MCF 10A (cell line): ENCODE results near the gene PRUNE2. TPM values are rescaled to one million over a fixed set of nuclear protein-coding genes. Genes with fewer than 3 reads are reported as not detected.
"Not testable (repeated sequence)": the region's sequence is repeated elsewhere in the genome, so short reads cannot be mapped to it uniquely, and the experiment has no call there.

ENCODE experiments used
- Bru-seq: library from RNA; stranded (reverse); fragments of 400-500 nt; gene quantifications from one replicate; lab custom pipeline; 2021; lab: Mats Ljungman, UMichigan
- BruChase-seq, 2 experiments: library from RNA; stranded (reverse); fragments of 400-500 nt; gene quantifications; one replicate each; lab custom pipeline; 2021; lab: Mats Ljungman, UMichigan
- BruUV-seq: library from RNA; stranded (reverse); fragments of 400-500 nt; replicated peaks from 2 replicates; lab custom pipeline; 2021; lab: Mats Ljungman, UMichigan
- CTCF ChIA-PET: fragments of 300-600 bp; sonication (Branson Sonifier 250); formaldehyde crosslinking; extraction: SDS; loops from one replicate; lab custom pipeline; 2021; ENCODE audit warnings: antibody characterized with exemption, inconsistent platforms; lab: Yijun Ruan, JAX
- POLR2A ChIA-PET: fragments of 300-600, 350-650 bp; sonication (Branson Sonifier 250); formaldehyde crosslinking; extraction: SDS; loops from one replicate; lab custom pipeline; 2020; ENCODE audit warnings: antibody characterized with exemption, inconsistent platforms; lab: Yijun Ruan, JAX
- DNase-seq: peaks from one replicate; pipeline ENCODE4 v3.0.0-alpha.2; 2018; ENCODE audit not compliant: unreplicated experiment
- H3K27ac Mint-ChIP-seq: one replicate; pipeline ENCODE4 v1.8.0; 2022; ENCODE audit warnings: mild to moderate bottlenecking, low read depth, mixed read lengths; ENCODE audit not compliant: unreplicated experiment
- H3K27me3 Mint-ChIP-seq: one replicate; pipeline ENCODE4 v1.8.0; 2022; ENCODE audit warnings: mixed read lengths; ENCODE audit not compliant: insufficient read depth, unreplicated experiment
- H3K36me3 Mint-ChIP-seq: one replicate; pipeline ENCODE4 v1.8.0; 2022; ENCODE audit warnings: mild to moderate bottlenecking, moderate library complexity, mixed read lengths; ENCODE audit not compliant: insufficient read depth, unreplicated experiment
- H3K4me1 Mint-ChIP-seq: one replicate; pipeline ENCODE4 v1.8.0; 2022; ENCODE audit warnings: mixed read lengths; ENCODE audit not compliant: insufficient read depth, unreplicated experiment
- H3K4me3 Mint-ChIP-seq: one replicate; pipeline ENCODE4 v1.8.0; 2022; ENCODE audit warnings: mild to moderate bottlenecking, moderate library complexity, mixed read lengths; ENCODE audit not compliant: unreplicated experiment
- H3K9me3 Mint-ChIP-seq: one replicate; pipeline ENCODE4 v1.8.0; 2022; ENCODE audit warnings: mixed read lengths; ENCODE audit not compliant: unreplicated experiment
- intact Hi-C: fragments of 100-400 bp; cut with micrococcal nuclease; formaldehyde crosslinking; loops from 2 replicates; pipeline ENCODE4 v1.14.1; 2022
- long read RNA-seq: library from polyadenylated mRNA; stranded (forward); transcript quantifications from one replicate; pipeline ENCODE4 v2.0.0, GENCODE V29; 2022
- total RNA-seq: library from RNA; stranded (reverse); gene quantifications from 2 replicates; pipeline ENCODE4 v1.2.3, GENCODE V29; 2022
- TF ChIP-seq, protein P1 (sequence below): fragments of 200-600 bp; IDR thresholded peaks from one replicate; pipeline ENCODE4 v1.8.0; 2022; ENCODE audit warnings: antibody characterized with exemption, mild to moderate bottlenecking; ENCODE audit not compliant: unreplicated experiment

PRUNE2 gene, protein sequence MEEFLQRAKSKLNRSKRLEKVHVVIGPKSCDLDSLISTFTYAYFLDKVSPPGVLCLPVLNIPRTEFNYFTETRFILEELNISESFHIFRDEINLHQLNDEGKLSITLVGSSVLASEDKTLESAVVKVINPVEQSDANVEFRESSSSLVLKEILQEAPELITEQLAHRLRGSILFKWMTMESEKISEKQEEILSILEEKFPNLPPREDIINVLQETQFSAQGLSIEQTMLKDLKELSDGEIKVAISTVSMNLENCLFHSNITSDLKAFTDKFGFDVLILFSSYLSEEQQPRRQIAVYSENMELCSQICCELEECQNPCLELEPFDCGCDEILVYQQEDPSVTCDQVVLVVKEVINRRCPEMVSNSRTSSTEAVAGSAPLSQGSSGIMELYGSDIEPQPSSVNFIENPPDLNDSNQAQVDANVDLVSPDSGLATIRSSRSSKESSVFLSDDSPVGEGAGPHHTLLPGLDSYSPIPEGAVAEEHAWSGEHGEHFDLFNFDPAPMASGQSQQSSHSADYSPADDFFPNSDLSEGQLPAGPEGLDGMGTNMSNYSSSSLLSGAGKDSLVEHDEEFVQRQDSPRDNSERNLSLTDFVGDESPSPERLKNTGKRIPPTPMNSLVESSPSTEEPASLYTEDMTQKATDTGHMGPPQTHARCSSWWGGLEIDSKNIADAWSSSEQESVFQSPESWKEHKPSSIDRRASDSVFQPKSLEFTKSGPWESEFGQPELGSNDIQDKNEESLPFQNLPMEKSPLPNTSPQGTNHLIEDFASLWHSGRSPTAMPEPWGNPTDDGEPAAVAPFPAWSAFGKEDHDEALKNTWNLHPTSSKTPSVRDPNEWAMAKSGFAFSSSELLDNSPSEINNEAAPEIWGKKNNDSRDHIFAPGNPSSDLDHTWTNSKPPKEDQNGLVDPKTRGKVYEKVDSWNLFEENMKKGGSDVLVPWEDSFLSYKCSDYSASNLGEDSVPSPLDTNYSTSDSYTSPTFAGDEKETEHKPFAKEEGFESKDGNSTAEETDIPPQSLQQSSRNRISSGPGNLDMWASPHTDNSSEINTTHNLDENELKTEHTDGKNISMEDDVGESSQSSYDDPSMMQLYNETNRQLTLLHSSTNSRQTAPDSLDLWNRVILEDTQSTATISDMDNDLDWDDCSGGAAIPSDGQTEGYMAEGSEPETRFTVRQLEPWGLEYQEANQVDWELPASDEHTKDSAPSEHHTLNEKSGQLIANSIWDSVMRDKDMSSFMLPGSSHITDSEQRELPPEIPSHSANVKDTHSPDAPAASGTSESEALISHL (N-terminal part only)
- total RNA-seq (0.29 and 0.63 TPM in 2 replicates), Bru-seq, nascent RNA (percentile 11 among the genes with signal in this experiment), BruChase-seq, experiment 1, labeled RNA remaining after a 6-hour chase (percentile 10 among the genes with signal in this experiment), BruChase-seq, experiment 2, labeled RNA remaining after a 2-hour chase (percentile 9 among the genes with signal in this experiment)
- long read RNA-seq, partial matches to known transcripts, result 1 of 1 reads
- long read RNA-seq, other reads (novel, unspliced or antisense), result 0 of 1 reads

DNA sequence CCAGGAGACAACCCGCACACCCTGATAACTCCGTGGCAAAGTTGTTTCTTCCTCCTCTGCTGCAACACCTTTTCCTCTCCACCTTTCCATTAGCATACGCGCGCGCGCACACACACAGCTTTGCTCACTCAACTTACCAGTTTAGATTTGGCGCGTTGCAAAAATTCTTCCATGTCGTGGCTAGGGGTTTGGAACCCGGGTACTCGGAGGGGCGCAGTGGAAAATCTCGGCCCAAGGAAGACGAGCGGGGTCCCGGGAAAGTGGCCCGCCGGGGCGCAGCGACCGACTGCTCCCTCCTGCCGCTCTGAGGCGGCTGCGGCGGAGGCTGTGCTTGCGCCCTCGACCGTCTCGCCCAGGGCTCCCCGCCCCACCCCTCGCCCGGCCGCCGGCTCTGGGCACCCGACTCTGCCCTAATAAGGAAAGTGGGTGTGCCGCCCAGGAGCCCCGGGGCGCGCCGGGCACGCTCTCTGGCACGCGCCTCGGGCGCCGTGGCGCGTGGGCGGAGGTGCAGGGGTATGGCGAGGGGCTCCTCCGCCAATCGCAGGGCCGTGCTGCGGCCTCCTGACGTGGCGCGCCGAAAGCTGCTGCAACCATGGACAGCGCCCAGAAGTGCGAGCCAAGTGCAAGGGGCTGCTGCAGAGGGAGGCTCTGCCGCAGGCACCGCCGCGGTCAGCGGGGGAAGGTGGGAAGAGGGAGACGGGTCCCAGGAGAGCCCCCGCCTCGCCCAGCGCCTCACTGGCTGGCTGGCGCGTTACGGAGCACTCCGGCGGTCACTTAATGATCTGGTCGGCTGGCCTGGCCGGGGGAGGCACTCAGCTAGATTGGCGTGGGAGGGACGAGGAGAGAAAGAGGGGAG, at the start of gene PRUNE2:
Gene PRUNE2, minus strand, starts transcription at position 324 of the 856 bp plus-strand sequence. Its CDS starts 151 bp downstream, at position 173.
- H3K36me3 Mint-ChIP-seq, result no peaks in the 10 kb centered on the region
- intact Hi-C loops, result no loop called here
- TF ChIP-seq, protein P1, sequence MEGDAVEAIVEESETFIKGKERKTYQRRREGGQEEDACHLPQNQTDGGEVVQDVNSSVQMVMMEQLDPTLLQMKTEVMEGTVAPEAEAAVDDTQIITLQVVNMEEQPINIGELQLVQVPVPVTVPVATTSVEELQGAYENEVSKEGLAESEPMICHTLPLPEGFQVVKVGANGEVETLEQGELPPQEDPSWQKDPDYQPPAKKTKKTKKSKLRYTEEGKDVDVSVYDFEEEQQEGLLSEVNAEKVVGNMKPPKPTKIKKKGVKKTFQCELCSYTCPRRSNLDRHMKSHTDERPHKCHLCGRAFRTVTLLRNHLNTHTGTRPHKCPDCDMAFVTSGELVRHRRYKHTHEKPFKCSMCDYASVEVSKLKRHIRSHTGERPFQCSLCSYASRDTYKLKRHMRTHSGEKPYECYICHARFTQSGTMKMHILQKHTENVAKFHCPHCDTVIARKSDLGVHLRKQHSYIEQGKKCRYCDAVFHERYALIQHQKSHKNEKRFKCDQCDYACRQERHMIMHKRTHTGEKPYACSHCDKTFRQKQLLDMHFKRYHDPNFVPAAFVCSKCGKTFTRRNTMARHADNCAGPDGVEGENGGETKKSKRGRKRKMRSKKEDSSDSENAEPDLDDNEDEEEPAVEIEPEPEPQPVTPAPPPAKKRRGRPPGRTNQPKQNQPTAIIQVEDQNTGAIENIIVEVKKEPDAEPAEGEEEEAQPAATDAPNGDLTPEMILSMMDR, result no peak
- H3K4me1 Mint-ChIP-seq, result peaks cover 14% of the 10 kb centered on the region
- peak within 1 kb of the TSS; percentile 70 for H3K4me3 Mint-ChIP-seq
- H3K27ac Mint-ChIP-seq, result no peak within 1 kb of the TSS
- POLR2A ChIA-PET, result interaction anchor here (0.6 to 0.8 kb wide), 5 partner anchors 10 to 148 kb away, joined by 3 to 5 read pairs (median 3); no protein-coding TSS in a partner anchor
- CTCF ChIA-PET, result interaction anchor here (0.6 to 1.0 kb wide), 2 partner anchors 26 to 97 kb away, joined by 3 read pairs; no protein-coding TSS in a partner anchor
- peaks cover 38% of the 10 kb centered on the region for H3K27me3 Mint-ChIP-seq
- no TSS peak for BruUV-seq
- no peaks in the 10 kb centered on the region for H3K9me3 Mint-ChIP-seq
- DNase-seq, result peak; percentile 75

DNA sequence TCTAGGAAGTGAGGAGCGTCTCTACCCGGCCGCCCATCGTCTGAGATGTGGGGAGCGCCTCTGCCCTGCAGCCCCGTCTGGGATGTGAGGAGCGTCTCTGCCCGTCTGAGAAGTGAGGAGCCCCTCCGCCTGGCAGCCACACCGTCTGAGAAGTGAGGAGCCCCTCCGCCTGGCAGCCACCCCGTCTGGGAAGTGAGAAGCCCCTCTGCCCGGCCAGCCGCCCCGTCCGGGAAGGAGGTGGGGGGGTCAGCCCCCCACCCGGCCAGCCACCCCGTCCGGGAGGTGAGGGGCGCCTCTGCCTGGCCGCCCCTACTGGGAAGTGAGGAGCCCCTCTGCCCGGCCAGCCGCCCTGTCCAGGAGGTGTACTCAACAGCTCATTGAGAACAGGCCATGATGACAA, 49.5 kb upstream of the PRUNE2 start:
- H3K36me3 Mint-ChIP-seq, DNase-seq, H3K4me3 Mint-ChIP-seq: not testable (repeated sequence)

DNA sequence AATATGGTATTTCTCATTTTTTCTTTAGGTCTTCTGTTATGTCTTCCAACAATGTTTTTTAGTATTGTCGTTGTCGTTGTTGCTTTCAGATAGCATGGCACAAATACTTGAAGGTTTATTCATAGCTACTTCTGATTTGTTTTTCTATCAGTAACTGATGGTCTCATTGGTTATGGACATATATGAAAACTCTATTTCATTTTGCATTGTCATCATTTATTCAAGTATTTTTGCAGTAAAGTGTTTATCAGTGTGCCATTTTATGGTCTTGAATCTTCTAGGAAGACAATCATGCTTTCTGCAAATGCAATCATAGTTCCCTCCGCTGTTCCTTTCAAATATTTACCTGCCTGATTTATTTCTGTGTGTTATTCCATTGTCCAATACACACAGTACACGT, 44.0 kb upstream of the PRUNE2 start:
- no peaks in the 10 kb centered on the region for H3K36me3 Mint-ChIP-seq
- no peaks in the 10 kb centered on the region for H3K9me3 Mint-ChIP-seq
- intact Hi-C loops, result no loop called here
- no peak overlapping the region for H3K27ac Mint-ChIP-seq
- CTCF ChIA-PET, result no interaction called here
- TF ChIP-seq, protein P1, result no peak
- no peaks in the 10 kb centered on the region for H3K4me1 Mint-ChIP-seq
- POLR2A ChIA-PET, result no interaction called here
- BruUV-seq, result no TSS peak
- H3K27me3 Mint-ChIP-seq, result peaks cover 37% of the 10 kb centered on the region
- H3K4me3 Mint-ChIP-seq, result no peak overlapping the region
- no peak for DNase-seq

More for the DNA sequence above, 49.5 kb upstream of the PRUNE2 start:
- H3K4me1 Mint-ChIP-seq, POLR2A ChIA-PET, CTCF ChIA-PET, H3K27ac Mint-ChIP-seq, H3K9me3 Mint-ChIP-seq, BruUV-seq, intact Hi-C loops: not testable (repeated sequence)
- peaks cover 20% of the 10 kb centered on the region for H3K27me3 Mint-ChIP-seq
